HCT116 (cell line): ENCODE measurements around the gene ALAS2. TPM values are rescaled to one million over a fixed set of nuclear protein-coding genes. Genes with fewer than 3 reads are reported as not detected.

Experiments used
- ATAC-seq: fragments of 200-7000 bp; cut with Tn5 transposase; 2 replicates; pipeline ENCODE4 v1.9.1; 2020; ENCODE audit warnings: mild to moderate bottlenecking, moderate library complexity
- BruUV-seq: library from RNA; stranded (reverse); fragments of 400-500 nt; replicated peaks from 2 replicates; lab custom pipeline; 2021; lab: Mats Ljungman, UMichigan
- CTCF ChIA-PET: fragments of 300-600 bp; sonication (Branson Sonifier 250); formaldehyde crosslinking; loops from one replicate; lab custom pipeline; 2021; ENCODE audit warnings: antibody characterized with exemption; lab: Charles Lee
- POLR2A ChIA-PET: fragments of 300-600, 350-600 bp; sonication (Branson Sonifier 250); formaldehyde crosslinking; loops from one replicate; lab custom pipeline; 2021; ENCODE audit warnings: antibody characterized with exemption; lab: Charles Lee
- RAD21 ChIA-PET, 2 experiments: fragments of 300-600 bp; sonication (Branson Sonifier 250); formaldehyde crosslinking; loops; one replicate each; lab custom pipeline; 2023; ENCODE audit warnings: low total read pairs in 2 of 2; ENCODE audit not compliant: uncharacterized antibody in 2 of 2, unreplicated experiment in 2 of 2, low non-redundant PET in 1 of 2; lab: Charles Lee
- DNase-seq: peaks from one replicate; pipeline ENCODE4 v3.0.0-alpha.2; 2010; ENCODE audit warnings: low read depth, low spot score
- H2AFZ ChIP-seq: fragments of 200-600 bp; shearing (Covaris generic), sonication (generic); 2 replicates; pipeline ENCODE4 v1.6.1; 2017; ENCODE audit warnings: low read depth, mixed run types, mixed read lengths, antibody characterized with exemption, low read length; ENCODE audit not compliant: poor library complexity, severe bottlenecking
- H3K27ac ChIP-seq: 2 replicates; pipeline ENCODE4 v1.5.1; 2012; ENCODE audit warnings: low read depth, low read length
- H3K27me3 ChIP-seq: fragments of 200-600 bp; sonication (generic); 2 replicates; pipeline ENCODE4 v1.6.1; 2016; ENCODE audit warnings: mixed run types, low read length, mixed read lengths; ENCODE audit not compliant: insufficient read depth
- H3K36me3 ChIP-seq, 2 experiments: fragments of 200-500 bp in 1 of 2; fragments of 200-600 bp in 1 of 2; sonication (Bioruptor generic) in 1 of 2; sonication (generic) in 1 of 2; 2 replicates each; pipeline versions ENCODE4 v1.5.1 to v1.6.1; 2014 to 2016; ENCODE audit warnings: low read length in 2 of 2, inconsistent platforms in 1 of 2, mixed read lengths in 1 of 2, mixed run types in 1 of 2; ENCODE audit not compliant: insufficient read depth in 2 of 2, control insufficient read depth in 1 of 2
- H3K4me1 ChIP-seq, 2 experiments: fragments of 200-600 bp in 1 of 2; sonication (generic) in 1 of 2; 2 replicates each; pipeline versions ENCODE4 v1.5.1 to v1.6.1; 2012 to 2017; ENCODE audit warnings: low read length in 2 of 2, inconsistent platforms in 1 of 2, mild to moderate bottlenecking in 1 of 2, mixed read lengths in 1 of 2, mixed run types in 1 of 2, moderate library complexity in 1 of 2; ENCODE audit not compliant: insufficient read depth in 2 of 2, control insufficient read depth in 1 of 2
- H3K4me2 ChIP-seq: fragments of 200-600 bp; sonication (generic); 2 replicates; pipeline ENCODE4 v1.6.1; 2017; ENCODE audit warnings: mixed run types, low read length, mixed read lengths
- H3K4me3 ChIP-seq, 2 experiments: fragments of 200-600 bp in 1 of 2; sonication (generic) in 1 of 2; replicated peaks in 1 of 2; 2 replicates each; pipeline ENCODE4 v1.5.1; 2011 to 2016; ENCODE audit warnings: low read length in 2 of 2, control low read depth in 1 of 2, low read depth in 1 of 2, mild to moderate bottlenecking in 1 of 2, mixed read lengths in 1 of 2, mixed run types in 1 of 2
- H3K79me2 ChIP-seq: fragments of 200-600 bp; sonication (generic); 2 replicates; pipeline ENCODE4 v1.6.1; 2017; ENCODE audit warnings: mild to moderate bottlenecking, mixed run types, low read length, moderate library complexity, mixed read lengths; ENCODE audit not compliant: insufficient read depth
- H3K9ac ChIP-seq: fragments of 200-600 bp; sonication (generic); 2 replicates; pipeline ENCODE4 v1.6.1; 2016; ENCODE audit warnings: low read length, mixed read lengths
- H3K9me2 ChIP-seq: fragments of 200-600 bp; sonication (generic), shearing (Covaris generic); 2 replicates; pipeline ENCODE4 v1.6.1; 2017; ENCODE audit warnings: mixed run types, mild to moderate bottlenecking, moderate library complexity; ENCODE audit not compliant: insufficient read depth
- H3K9me3 ChIP-seq, 2 experiments: fragments of 200-500 bp in 1 of 2; fragments of 200-600 bp in 1 of 2; sonication (Bioruptor generic) in 1 of 2; sonication (generic) in 1 of 2; 2 replicates each; pipeline ENCODE4 v1.6.1; 2014 to 2017; ENCODE audit warnings: low read length in 2 of 2, mixed read lengths in 2 of 2, inconsistent platforms in 1 of 2, low read depth in 1 of 2, mild to moderate bottlenecking in 1 of 2, mixed run types in 1 of 2, moderate library complexity in 1 of 2; ENCODE audit not compliant: control insufficient read depth in 1 of 2, insufficient read depth in 1 of 2
- H4K20me1 ChIP-seq: fragments of 200-600 bp; sonication (generic), shearing (Covaris generic); 2 replicates; pipeline ENCODE4 v1.6.1; 2017; ENCODE audit warnings: mixed run types, mild to moderate bottlenecking, moderate library complexity; ENCODE audit not compliant: insufficient read depth
- CBX3 ChIP-seq: IDR thresholded peaks from 2 replicates; pipeline ENCODE4 v1.6.1; 2012; ENCODE audit warnings: low read depth
- CEBPB ChIP-seq: IDR thresholded peaks from 2 replicates; pipeline ENCODE4 v1.6.1; 2012; ENCODE audit warnings: low read depth
- EGR1 ChIP-seq: IDR thresholded peaks from 2 replicates; pipeline ENCODE4 v1.6.1; 2012; ENCODE audit warnings: low read depth
- ELF1 ChIP-seq: IDR thresholded peaks from 2 replicates; pipeline ENCODE4 v1.6.1; 2012; ENCODE audit warnings: low read depth, borderline replicate concordance
- EZH2 ChIP-seq: fragments of 200-600 bp; sonication (generic); IDR thresholded peaks from 2 replicates; pipeline ENCODE4 v1.6.1; 2017; ENCODE audit warnings: antibody characterized with exemption, mixed run types
- EZH2phosphoT487 ChIP-seq: fragments of 200-600 bp; IDR thresholded peaks from 2 replicates; pipeline ENCODE4 v1.6.1; 2018; ENCODE audit warnings: antibody characterized with exemption, borderline replicate concordance
- FOSL1 ChIP-seq: IDR thresholded peaks from 2 replicates; pipeline ENCODE4 v1.6.1; 2012; ENCODE audit warnings: low read depth
- JUND ChIP-seq: IDR thresholded peaks from 2 replicates; pipeline ENCODE4 v1.6.1; 2012
- POLR2A ChIP-seq: IDR thresholded peaks from 2 replicates; pipeline ENCODE4 v1.7.0; 2011; ENCODE audit warnings: borderline replicate concordance; ENCODE audit not compliant: insufficient read depth, insufficient read length; ENCODE audit errors: extremely low read depth
- SIN3A ChIP-seq: IDR thresholded peaks from 2 replicates; pipeline ENCODE4 v1.6.1; 2012; ENCODE audit warnings: low read depth
- SP1 ChIP-seq: IDR thresholded peaks from 2 replicates; pipeline ENCODE4 v1.6.1; 2012; ENCODE audit warnings: low read depth
- YY1 ChIP-seq: IDR thresholded peaks from 2 replicates; pipeline ENCODE4 v1.6.1; 2011; ENCODE audit warnings: low read length, low read depth, moderate library complexity, mild to moderate bottlenecking; ENCODE audit not compliant: insufficient replicate concordance; ENCODE audit errors: extremely low read depth
- ZFX ChIP-seq: fragments of 450-650 bp; IDR thresholded peaks from 2 replicates; pipeline ENCODE4 v1.6.1; 2017
- ZNF274 ChIP-seq: fragments of 200-500 bp; sonication (Bioruptor generic); IDR thresholded peaks from 2 replicates; pipeline ENCODE4 v1.6.1; 2014; ENCODE audit warnings: mild to moderate bottlenecking, low read depth, low read length, inconsistent platforms
- intact Hi-C: fragments of 100-400 bp; cut with micrococcal nuclease; formaldehyde crosslinking; loops from 2 replicates; pipeline ENCODE4 v1.10.0; 2022
- total RNA-seq: library from RNA; stranded (reverse); gene quantifications from one replicate; pipeline ENCODE4 v1.2.1, GENCODE V29; 2021; ENCODE audit not compliant: unreplicated experiment
- TF ChIP-seq, protein P1 (sequence below): IDR thresholded peaks from 2 replicates; pipeline ENCODE4 v1.6.1; 2011; ENCODE audit warnings: mild to moderate bottlenecking, low read length, moderate library complexity; ENCODE audit not compliant: insufficient replicate concordance; ENCODE audit errors: extremely low read depth
- TF ChIP-seq, protein P2 (sequence below): IDR thresholded peaks from 2 replicates; pipeline ENCODE4 v1.6.1; 2012; ENCODE audit warnings: low read depth
- TF ChIP-seq, protein P3 (sequence below): IDR thresholded peaks from 2 replicates; pipeline ENCODE4 v1.6.1; 2012

Gene ALAS2
- total RNA-seq, 1 experiment from 2014 or later = not detected

DNA sequence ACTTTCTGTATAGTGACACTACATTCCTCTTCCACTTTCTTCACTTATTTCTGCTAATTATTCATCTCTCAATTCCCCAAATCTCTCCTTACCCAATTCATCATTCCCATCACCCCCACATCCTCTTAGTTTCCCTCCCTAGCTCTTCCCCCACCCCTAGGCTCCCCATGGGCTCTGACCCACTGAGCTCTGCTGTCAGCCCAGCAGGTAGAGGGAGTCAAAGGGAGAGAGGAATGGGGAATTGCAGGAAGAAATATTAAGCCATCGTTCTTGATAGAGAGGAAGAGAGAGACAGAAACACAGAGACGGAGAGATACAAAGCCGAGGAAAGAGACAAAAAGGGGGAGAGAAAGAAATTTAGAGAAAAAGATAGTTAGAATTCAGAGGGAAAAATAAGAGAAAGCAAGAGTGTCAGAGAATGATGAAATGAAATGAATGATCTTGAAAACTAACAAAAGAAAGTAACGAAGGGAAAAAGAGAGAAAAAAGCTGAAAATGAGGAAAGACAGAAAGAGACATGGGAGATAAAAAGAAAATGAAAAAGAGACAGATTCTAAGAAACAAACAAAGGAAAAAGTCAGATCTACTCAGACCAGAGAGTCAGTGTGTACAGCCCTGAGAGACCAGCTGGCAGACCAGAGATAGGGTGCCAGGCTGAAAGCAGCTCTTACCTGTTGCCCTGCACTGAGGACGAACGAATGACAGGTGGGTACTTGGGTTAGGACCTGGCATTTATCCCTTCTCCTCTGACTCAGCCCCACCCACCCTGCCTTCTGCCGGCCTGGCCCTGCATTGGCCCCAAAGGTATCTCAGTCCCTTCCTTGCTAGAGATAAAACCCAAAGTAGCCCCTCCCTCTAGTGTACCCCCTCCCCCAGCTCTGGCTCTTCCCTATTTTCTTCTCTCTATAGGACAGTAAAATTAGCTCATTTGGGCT, at the start of gene ALAS2 (continued):
- TF ChIP-seq, protein P1, sequence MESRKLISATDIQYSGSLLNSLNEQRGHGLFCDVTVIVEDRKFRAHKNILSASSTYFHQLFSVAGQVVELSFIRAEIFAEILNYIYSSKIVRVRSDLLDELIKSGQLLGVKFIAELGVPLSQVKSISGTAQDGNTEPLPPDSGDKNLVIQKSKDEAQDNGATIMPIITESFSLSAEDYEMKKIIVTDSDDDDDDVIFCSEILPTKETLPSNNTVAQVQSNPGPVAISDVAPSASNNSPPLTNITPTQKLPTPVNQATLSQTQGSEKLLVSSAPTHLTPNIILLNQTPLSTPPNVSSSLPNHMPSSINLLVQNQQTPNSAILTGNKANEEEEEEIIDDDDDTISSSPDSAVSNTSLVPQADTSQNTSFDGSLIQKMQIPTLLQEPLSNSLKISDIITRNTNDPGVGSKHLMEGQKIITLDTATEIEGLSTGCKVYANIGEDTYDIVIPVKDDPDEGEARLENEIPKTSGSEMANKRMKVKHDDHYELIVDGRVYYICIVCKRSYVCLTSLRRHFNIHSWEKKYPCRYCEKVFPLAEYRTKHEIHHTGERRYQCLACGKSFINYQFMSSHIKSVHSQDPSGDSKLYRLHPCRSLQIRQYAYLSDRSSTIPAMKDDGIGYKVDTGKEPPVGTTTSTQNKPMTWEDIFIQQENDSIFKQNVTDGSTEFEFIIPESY = no peak
- TF ChIP-seq YY1 = no peak

DNA sequence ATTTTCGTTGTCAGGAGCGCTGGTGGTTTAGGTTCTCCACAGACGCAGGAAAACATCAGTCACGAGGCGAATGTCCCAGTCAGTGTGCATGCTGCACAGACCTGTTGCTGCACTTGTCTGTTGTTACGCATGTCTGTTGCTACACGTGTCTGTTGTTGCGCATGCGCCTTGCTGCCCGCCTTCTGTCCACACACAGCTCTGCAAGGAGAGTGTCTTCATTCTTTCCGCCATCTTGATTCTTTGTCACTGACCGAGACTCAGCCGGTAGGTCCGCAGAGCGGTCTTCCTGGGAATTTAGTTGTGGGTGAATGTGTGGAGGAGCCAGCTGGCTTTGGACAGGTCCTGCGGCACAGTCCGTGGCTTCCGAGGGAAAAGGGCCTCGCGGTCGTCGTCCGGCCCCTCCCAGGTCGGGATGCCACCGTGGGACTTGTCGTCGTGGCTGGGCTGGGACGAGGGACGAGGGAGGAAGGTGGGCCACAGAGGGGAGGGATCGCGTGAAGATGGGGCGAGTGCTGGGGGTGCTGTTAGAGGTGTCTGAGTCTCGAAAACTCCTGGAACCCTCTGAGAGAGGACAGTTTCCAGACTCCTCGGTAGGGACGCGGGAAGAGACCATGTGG, 44.2 kb upstream of the ALAS2 start, which contains the start of gene PAGE2B:
PAGE2B (plus strand) TSS at position 180 of the 617 bp plus-strand sequence. CDS start 1,012 bp downstream, outside the sequence.
- no peaks in the 10 kb centered on the region for H3K9me2 ChIP-seq
- no peaks in the 10 kb centered on the region for H3K4me1 ChIP-seq
- ChIA-PET RAD21 (no interaction called here), CTCF (no interaction called here), POLR2A (no interaction called here)
- no peak for DNase-seq
- no peak within 1 kb of the TSS for H3K4me3 ChIP-seq
- H3K9ac ChIP-seq = no peak within 1 kb of the TSS
- intact Hi-C loops = no loop called here
- no peaks in the 10 kb centered on the region for H3K36me3 ChIP-seq
- no peaks in the 10 kb centered on the region for H4K20me1 ChIP-seq
- H3K4me2 ChIP-seq = no peak within 1 kb of the TSS
- H2AFZ ChIP-seq = no peak within 1 kb of the TSS
- H3K27me3 ChIP-seq = no peaks in the 10 kb centered on the region
- no peaks in the 10 kb centered on the region for H3K79me2 ChIP-seq
- H3K27ac ChIP-seq = no peak within 1 kb of the TSS
- no TSS peak for BruUV-seq
- no peak for ATAC-seq
- no peaks in the 10 kb centered on the region for H3K9me3 ChIP-seq
- TF ChIP-seq POLR2A = no peak
- TF ChIP-seq EZH2phosphoT487 = no peak
- TF ChIP-seq CBX3 = no peak
- TF ChIP-seq, protein P2, sequence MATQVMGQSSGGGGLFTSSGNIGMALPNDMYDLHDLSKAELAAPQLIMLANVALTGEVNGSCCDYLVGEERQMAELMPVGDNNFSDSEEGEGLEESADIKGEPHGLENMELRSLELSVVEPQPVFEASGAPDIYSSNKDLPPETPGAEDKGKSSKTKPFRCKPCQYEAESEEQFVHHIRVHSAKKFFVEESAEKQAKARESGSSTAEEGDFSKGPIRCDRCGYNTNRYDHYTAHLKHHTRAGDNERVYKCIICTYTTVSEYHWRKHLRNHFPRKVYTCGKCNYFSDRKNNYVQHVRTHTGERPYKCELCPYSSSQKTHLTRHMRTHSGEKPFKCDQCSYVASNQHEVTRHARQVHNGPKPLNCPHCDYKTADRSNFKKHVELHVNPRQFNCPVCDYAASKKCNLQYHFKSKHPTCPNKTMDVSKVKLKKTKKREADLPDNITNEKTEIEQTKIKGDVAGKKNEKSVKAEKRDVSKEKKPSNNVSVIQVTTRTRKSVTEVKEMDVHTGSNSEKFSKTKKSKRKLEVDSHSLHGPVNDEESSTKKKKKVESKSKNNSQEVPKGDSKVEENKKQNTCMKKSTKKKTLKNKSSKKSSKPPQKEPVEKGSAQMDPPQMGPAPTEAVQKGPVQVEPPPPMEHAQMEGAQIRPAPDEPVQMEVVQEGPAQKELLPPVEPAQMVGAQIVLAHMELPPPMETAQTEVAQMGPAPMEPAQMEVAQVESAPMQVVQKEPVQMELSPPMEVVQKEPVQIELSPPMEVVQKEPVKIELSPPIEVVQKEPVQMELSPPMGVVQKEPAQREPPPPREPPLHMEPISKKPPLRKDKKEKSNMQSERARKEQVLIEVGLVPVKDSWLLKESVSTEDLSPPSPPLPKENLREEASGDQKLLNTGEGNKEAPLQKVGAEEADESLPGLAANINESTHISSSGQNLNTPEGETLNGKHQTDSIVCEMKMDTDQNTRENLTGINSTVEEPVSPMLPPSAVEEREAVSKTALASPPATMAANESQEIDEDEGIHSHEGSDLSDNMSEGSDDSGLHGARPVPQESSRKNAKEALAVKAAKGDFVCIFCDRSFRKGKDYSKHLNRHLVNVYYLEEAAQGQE = no peak
- no peak for TF ChIP-seq YY1
- no peak for TF ChIP-seq CEBPB
- TF ChIP-seq, protein P3, sequence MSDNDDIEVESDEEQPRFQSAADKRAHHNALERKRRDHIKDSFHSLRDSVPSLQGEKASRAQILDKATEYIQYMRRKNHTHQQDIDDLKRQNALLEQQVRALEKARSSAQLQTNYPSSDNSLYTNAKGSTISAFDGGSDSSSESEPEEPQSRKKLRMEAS = no peak
- TF ChIP-seq EZH2 = no peak
- TF ChIP-seq, protein P1 = no peak
- TF ChIP-seq JUND = no peak
- no peak for TF ChIP-seq ZNF274
- no peak for TF ChIP-seq FOSL1
- no peak for TF ChIP-seq SIN3A
- TF ChIP-seq EGR1 = no peak
- TF ChIP-seq ZFX = no peak
- no peak for TF ChIP-seq ELF1
- no peak for TF ChIP-seq SP1
